Activated naive CD4-positive, alpha-beta T cell (primary cell): ENCODE results near the gene KCNK2.

ENCODE experiments used
- DNase-seq, 4 experiments: peaks; one replicate each; lab custom pipeline; 2025; lab: John Stamatoyannopoulos, UW

KCNK2 gene

DNA sequence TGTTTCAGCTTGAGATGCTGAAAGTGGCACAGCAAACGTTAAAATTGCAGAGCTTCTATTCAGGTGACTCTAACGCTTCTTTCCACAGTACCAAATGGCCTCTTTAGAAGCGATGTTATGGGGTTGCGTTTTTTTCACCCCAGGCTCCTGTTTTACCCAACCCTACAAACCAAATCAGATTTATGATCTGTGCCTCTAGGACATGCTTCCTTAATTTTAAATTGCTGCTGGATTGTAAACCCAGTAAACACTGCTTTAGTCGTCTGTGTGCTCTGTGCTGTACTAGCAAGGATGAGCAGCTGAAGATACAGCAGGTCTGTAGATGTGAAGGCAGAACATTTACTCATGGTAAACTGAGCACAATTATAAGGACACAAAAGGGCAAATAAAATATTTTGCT is 13.0 kb downstream of the KCNK2 start:
- DNase-seq: no peak

DNA sequence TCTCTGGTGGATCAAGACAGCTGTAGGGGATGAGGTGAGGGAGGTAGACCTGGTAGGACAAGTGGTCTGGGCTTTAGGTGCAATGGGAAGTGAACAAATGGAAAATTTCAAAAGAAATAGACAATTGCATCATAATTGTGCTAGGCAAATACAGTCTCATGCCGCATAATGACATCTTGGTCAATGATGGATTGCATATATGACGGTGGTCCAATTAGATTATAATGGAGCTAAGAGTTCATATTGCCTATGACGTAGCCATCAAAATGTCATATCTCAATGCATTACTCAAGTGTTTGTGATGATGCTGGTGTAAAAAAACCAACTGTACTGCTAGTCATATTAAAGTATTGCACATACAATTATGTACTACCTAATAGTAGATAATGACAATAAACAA is 19.0 kb downstream of the KCNK2 start:
- DNase-seq: no peak

DNA sequence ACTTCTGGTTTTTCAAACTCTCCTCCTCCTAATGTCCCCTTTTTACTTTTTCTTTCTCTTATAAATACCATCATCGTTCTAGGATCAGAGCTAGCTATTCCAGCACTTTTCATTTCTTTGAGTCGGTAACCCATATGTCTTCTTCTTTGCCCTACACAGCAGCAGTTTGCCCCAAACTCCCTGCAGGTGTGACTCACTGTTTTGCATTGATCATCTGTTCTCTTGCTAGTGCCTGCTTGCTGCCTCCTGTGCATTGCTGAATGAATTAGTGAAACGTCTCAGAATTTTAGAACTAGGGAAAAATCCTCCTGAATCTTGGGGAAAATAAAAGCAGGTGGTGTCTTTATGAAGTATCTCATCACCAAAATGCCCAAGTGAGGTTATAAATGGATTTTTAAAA is 21.7 kb downstream of the KCNK2 start:
- no peak for DNase-seq

DNA sequence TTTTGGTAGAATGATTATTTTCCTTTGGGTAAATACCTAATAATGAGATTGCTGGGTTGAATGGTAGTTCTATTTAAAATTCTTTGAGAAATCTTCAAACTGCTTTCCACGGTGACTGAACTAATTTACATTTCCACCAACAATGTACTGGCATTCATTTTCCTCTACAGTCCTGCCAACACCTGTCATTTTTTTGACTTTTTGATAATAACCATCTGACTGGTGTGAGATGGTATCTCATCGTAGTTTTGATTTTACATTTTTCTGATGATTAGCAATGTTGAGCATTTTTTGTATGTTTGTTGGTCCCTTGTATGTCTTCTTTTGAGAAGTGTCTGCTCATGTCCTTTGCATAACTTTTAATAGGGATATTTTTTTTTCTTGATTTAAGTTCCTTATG is 23.5 kb downstream of the KCNK2 start:
- no peak for DNase-seq

DNA sequence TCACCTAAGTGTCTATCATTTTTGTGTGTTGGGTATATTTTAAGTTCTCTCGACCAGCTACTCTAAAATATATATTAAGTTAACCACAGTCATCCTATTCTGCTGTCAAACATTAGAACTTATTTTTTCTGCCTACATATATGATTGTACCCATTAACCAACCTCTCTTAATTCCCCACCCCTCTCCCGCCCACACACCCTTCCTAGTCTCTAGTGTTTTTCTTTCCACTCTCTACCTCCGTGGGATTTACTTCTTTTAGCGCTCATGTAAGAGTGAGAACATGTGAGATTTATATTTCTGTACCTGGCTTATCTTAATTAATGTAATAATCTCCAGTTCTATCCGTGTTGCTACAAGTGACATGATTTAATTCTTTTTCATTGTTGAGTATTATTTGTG is 26.6 kb downstream of the KCNK2 start:
- no peak for DNase-seq

DNA sequence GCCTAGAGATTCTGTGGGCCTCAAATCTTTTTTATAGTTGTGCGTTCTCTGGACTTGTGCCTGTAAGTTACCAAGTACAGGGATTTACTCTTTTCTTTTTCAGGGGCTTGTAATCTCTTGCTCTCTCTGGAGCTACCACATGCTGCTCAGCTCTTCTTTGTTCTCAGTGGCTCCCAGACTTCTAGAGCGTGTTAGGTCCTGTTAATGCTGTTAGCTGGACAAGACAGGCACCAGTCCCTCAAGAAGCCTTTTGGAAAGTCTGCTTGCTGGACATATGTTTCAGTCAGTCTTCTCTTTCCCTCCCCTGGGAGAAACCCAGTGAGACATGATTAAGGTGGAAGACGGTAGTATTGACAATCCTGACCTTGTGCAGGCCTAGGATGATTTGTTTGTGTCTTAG is 29.4 kb downstream of the KCNK2 start:
- DNase-seq: no peak

DNA sequence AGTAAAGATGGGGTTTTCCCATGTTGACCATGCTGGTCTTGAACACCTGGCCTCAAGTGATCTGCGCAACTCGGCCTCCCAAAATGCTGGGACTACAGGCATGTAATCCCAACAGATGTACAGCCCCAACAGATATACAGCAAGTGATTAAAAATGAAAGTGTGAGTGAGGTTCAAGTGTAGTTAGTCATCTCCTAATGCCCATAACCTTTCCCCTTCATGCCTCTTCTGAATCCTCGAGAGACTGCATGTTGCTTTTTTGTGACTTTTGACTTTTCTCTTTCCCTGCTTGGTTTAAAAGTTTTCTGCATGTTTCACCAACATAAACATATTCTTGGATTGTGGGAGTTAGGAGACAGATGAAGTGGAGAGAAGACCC is 31.2 kb downstream of the KCNK2 start:
- no peak for DNase-seq

DNA sequence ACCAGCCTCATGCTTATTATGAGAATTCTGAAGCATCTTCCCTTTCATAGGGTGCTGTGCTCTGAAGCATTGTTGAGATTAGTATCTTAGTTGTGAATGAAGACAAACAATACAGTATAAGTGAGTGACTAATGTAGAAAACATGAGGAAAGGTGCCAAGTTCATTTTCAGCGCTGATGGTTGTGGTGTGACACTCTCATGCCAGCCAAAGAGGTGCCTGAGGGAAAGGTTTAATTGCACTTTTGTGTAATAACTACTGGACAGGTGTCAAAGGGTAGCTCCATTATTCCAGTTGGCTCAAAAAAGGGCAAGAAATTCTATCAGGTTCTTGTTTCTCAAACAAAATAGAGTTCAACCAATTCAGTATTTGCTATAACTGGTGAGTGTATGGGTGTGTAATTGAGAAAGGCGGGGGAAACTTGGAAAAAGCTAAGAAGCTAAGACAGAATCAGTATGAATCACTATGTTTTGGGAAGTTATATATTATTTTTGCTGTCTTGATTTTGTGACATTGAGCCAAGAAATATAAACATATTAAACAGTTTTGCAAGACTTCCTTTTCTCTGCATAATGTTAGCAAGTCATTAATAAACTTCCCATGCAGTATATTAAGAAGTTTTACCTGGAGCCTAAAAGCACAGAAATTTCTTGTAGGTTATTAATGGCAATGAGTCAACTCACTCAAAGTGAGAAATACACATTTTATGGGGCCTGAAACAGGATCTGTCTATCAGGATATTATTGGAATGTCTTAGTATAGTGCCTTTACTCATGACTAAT is 31.8 kb downstream of the KCNK2 start:
- no peak for DNase-seq

DNA sequence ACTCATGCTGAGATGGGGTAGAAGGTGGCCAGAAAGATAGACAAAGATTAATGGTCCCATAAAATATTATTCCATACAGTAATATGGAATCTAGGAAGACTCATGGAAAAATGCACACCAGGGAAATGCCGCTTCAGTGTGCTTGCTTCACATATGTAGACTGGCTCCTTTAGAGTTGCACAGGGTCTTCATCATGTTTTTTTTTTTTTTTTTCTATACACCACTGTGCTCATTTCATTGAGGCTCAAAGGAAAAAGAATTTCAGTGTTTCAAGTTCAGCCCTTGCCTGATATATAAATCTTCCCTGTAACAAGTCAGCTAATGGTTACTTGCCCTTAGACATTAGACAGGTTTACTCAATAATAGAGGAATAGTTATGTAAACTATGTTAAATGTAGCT is 33.2 kb downstream of the KCNK2 start:
- no peak for DNase-seq

DNA sequence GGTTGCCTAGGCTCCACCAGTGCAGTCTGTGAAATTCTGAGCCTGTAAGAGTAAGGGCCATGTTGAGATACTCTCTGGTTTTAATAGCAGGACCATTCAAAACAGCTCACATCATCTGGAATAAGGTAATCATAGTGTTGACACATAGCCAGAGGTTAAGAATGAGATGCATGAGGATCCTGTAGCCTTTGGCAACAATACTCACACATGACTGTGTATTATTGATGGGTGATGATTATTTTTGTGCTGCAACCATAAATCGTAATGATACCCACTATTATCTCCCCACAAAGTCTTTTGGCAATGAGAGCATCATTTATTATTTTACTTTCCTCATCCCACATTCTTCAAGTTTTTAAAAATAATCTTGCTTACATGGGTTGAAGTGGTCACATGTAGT is 35.5 kb downstream of the KCNK2 start:
- DNase-seq: no peak

DNA sequence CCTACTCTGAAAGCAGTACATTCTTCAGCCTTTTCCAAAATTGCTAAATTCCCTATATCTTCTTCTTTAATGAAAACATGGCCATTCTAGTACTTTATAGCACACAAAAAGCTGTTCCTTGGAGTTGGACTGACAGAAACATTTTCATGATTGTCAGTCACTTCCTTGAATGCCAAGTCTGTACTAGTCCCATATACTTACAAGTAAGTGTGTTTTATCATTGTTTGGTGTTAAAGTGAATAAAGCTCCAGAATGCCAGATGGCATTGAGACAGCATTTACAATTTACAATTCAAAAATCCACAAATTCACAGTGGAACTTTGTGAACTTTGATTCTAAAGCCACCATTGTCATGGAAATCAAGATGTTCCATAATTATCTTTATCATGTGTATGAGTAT is 36.5 kb downstream of the KCNK2 start:
- no peak for DNase-seq

DNA sequence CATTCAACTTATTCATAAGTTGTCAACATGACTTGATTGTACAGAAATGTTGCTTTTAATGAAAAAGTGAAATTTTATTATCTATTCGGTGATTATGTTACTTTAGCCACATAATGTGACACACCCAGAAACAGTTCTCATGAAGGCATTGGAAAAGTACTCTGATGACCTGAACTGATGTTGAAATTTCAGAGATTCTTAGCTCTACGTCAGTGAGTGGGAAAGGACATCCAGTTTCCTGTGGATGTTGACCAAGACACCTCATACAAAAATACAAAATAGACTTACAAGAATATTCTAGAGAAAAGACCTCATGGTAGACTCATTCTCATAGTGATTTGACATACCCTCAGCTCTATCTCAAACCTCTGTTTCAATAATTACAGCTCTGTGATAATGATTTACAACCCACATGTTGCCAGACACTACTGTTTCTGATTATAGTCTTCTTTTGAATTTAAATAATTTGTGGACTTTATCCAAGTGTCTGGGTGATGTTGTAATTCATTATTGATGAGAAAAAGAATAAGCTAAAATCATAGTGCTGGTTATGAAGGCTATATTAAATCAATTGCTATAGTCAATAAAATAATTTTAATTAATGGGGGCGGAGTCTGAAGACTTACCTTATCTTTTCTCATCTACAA is 37.3 kb downstream of the KCNK2 start:
- DNase-seq: no peak

DNA sequence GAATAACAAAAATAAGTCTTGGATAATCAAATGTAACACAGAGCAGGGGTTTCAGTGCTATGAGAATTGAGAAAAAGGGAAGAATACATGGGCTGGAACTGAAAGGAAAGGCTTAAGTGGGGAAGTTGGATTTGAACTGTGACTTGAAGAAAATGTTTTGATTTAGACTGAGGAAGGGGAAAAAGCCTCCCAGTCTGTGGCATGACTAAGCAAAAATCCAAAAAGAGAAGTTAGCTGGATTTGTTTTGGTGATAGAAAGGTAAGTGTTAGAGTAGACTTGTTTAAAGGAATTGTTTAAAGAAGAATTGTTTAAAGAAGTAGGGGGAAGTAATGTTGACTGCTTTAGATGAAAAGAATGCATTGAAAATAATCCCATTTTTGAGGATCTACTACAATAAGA is 46.0 kb downstream of the KCNK2 start:
- DNase-seq: no peak

DNA sequence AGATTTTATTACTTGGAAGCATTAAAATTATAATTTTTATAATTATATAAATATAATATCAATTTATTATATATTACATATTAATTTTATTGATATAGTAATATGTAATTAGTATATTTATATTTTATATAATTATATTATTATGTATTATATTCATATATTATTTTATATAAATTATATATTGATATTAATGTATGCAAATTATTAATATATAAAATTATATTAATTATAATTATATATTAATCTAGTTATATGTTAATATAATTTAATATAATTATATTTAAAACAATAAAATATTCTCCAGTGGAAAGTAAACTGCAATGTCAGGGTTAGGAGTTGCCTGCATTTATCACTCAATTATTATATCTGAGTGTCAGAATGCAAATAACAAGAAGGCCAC is 48.8 kb downstream of the KCNK2 start:
- no peak for DNase-seq

DNA sequence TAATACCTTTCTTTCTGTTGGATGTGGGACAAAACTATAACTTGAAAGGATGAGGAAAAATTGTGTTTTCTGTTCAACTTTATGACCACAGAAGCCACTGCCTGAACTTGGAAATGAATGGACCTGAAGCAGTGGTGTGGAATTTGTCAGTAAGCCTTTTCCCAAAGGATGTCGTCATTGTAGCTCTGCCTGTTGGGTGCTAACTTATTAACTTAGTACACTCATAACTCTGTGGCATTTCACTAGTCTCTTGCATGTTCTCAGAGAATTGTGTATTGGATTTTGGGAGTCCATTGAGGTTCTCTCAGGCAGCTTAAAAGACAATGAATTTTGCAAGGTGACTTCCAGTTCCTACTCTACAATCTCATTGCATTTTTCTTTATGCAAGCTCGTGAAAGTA is 49.6 kb downstream of the KCNK2 start:
- DNase-seq: no peak

DNA sequence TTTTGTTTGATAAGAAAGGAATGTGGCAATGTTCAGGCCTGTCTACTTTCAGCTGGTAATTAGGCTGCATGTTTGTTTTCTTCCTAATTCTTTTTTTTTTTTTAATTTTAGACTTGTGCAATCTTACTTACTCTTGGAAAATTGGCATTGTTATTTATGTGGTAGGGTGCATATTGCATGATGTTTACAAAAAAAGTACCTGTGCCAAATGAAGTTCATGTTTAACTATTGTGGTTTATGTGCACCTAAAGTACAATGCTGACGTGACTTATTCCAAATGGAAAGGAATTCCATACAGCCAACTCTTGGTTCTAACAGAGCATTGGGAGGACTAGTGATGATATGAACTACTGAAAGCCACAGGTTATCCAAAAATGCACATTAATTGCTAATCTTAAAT is 51.0 kb downstream of the KCNK2 start:
- no peak for DNase-seq

DNA sequence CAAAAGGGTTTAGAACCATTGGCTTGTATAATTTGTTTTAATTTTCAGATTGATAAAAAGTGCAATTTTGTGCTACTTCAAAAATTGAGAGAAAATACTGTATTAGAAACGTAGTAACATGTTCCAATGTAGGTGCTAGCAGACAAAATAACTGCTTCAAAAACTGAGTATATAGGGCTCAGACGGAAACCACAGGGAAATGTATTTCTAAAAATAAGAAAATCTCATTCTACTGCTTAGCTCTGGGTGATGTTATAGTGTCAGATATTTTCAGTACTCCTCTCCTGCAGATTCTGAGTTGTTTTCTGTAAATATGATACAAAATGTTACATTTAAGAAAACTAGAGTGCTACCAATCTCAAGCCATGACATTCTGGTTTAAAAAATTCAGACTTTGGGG is 55.4 kb downstream of the KCNK2 start:
- DNase-seq: no peak

DNA sequence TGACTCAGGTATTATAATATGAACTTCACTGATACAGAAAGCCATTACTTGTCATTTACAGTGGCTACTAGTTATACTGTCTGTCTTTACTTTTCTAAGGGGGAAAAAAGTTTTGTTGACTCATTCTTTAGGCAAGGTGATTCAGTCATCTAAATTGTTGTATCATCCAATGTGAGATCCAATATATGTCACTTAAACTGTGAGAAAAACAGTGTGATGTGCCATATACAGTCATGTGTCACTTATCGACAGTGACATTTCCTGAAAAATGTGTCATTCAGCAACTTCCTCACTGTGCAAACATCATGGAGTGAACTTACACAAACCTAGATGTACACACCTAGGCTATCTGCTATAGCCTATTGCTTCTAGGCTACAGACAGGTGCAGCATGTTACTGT is 57.6 kb downstream of the KCNK2 start:
- no peak for DNase-seq

DNA sequence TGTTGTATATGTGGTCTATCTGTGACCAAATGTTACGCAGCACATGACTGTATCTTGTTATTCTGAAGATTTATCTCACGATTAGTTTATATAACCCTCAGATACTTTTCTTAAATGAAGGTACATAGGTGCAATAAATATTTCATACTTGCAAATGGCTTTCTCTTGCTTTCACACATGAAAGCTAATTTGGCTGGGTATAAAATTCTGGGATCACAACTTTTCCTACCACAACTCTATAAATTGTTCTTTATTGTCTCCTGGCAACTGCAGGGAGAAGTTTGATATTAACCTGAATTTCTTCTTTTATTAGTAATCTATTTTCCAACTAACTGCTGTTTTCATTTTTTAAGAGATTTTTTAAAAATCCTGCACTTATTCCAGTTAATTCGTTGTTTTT is 58.9 kb downstream of the KCNK2 start:
- no peak for DNase-seq

DNA sequence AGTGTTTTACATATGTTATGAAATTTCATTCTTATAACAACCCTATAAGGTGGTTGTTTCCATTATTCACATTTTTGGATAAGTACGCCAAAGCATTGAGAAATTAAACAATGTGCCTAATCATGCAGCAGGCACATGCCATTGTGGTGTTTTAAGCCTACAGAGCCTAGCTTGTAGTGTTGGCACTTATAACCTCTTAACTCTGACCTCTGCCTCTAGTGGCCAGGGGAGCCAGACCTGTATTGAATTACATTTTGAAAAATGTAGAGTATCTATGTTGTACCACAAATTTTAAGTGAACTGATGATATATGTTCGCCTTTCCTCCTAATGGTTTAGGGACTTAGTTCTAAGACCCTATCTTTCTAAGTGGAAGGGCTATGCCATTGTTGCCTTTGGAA is 61.0 kb downstream of the KCNK2 start:
- DNase-seq: no peak

DNA sequence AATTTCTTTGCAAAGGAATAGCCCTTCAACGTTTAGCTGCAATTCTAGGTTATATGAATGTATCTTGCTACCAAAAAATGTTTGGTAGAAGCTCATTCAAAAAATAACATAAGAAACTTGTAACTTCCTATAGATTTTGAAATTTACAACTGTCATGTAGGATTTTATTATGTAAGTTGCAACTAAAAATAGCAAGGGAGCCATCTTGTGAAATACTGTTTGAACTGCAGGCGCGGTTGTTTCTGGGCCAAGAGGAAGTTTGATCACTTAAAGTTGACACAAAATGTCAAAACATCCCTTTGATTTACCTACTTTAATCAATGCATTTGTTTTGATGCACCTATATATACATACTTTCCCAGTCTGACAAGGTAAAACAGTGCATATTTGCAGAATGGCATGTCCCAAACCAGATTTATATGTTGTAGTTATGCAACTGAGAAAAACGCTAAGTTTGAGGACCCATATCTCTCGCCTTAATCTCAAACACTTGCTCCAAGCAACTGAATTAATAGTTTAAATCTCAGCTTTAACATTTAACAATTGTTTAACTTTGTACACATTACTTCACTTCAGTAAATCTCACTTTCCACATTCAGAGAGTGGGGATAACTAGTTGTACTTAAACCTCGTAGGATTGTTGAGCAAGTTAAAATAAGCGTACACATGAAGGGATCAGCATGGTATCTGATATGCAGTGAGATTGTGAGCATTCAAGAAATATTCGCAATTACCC is 63.9 kb downstream of the KCNK2 start:
- no peak for DNase-seq

DNA sequence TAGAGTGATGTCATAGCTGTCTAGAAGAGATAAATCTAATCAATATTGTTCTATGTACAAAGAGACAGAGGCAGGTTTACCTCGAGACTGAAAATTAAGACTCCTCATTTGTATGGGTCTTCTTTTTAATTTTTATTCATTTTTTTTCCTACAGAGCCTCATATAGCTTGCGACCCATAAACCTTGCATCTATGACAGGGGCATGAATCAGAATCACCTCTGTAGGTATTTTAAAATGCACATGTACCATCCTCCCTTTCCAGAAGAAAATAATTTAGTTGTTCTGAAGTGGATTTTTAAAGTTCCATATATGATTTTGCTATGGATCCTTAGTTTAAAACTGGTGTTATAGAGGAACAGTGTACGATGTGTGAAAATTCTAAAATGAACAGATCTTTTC is 64.5 kb downstream of the KCNK2 start:
- DNase-seq: no peak

DNA sequence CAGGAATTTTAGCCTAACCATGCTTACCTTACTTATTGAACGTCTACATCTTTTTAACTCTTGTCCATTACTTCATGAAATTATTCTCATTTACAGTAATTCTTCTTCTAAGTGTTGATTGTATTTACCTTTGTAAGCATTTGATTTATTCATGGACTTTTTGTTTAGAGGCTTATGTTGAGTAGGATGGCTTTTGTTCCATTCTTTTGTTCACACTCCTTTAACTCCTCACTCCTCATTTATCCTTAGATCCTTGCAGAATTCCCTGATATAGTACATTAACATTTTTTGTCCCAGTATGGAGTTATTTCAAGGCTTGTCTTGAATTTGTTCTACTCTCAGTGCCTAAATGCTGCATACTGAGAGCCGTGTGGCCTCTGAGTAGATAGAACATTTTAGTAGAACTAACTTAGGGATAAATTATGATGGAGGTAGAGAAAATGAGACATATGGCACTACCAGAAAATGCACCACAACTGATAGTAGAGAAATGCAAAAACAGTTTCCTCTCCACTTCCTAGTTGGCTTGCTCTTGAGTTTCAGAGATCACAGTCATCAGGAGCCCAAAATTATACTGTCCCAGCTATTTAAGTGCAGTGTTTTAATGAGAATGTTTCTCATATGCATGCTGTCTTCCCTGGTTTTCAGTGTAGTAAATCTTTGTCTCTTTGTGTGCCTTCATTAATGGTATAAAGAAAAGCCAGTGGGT is 69.5 kb downstream of the KCNK2 start:
- DNase-seq: no peak
